Keratinocyte (primary cell): ENCODE data around the gene STX12.
"Not testable (repeated sequence)": the region's sequence is repeated elsewhere in the genome, so short reads cannot be mapped to it uniquely, and the experiment has no call there.

Experiments used
- CTCF ChIP-seq, 3 experiments: IDR thresholded peaks in 1 of 3; conservative IDR thresholded peaks in 1 of 3; optimal IDR thresholded peaks in 1 of 3; 2 replicates in 2 of 3; 3 replicates in 1 of 3; pipeline versions ENCODE3 to v1.5.1; 2011; ENCODE audit warnings: low read length in 3 of 3, mild to moderate bottlenecking in 3 of 3, moderate library complexity in 2 of 3, control low read depth in 1 of 3, inconsistent platforms in 1 of 3; ENCODE audit not compliant: insufficient read depth in 2 of 3; ENCODE audit errors: extremely low read depth in 1 of 3
- EZH2 ChIP-seq: IDR thresholded peaks from one replicate; pipeline ENCODE4 v1.6.1; 2012; ENCODE audit warnings: inconsistent platforms, mild to moderate bottlenecking, low read length, moderate library complexity

DNA sequence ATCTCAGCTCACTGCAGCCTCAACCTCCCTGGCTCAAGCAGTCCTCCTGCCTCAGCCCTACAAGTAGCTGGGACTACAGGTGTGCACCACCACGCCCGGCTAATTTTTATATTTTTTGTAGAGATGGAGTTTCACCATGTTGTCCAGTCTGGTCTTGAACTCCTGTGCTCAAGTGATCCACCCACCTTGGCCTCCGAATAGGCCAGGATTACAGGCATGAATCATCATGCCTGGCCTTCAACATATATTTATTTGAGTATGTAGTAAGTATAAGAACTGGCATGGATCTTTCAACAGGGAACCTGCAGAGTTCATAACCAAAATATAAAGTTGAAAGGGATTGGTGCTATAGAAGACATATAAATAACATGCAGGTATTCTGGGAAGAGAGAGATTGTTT, 2.3 kb downstream of the STX12 start:
- TF ChIP-seq CTCF (optimal IDR thresholded peaks at IDR 0.05 in 1 of 3, IDR thresholded peaks at IDR 0.05 in 1 of 3, conservative IDR thresholded peaks at IDR 0.05 in 1 of 3; ENCODE audit: extremely low read depth in 1 of 3, insufficient read depth in 2 of 3, low read length in 3 of 3); EZH2: not testable (repeated sequence)
